ENCODE data around the gene FOSB. TPM values are rescaled to one million over a fixed set of nuclear protein-coding genes. Genes with fewer than 3 reads are reported as not detected.

The FOSB gene
- 1.9 and 2.1 TPM in 2 replicates for total RNA-seq

DNA sequence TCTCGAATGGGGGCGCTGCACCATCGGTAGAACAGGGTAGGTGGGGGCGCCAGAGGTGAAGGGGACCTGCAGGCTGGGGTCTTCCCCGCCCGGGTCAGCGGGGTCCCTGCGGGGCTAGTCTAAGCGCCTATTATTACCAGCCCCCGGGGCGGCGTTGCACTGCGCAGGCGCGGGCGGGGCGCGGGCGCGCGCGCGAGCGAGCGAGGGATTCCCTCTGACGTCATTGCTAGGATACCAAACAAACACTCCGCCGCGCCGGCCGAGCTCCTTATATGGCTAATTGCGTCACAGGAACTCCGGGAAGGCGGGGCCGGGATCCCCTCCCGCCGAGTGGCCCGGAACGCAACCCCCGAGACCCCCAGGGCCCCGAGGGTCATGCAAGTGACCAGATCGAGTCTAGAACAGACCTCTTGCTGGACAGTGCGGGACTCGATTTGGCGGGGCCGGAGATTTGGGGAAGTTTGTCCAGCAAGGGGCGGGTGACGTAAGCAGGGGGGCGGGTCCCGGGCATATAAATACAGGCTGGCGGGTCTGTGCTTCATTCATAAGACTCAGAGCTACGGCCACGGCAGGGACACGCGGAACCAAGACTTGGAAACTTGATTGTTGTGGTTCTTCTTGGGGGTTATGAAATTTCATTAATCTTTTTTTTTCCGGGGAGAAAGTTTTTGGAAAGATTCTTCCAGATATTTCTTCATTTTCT lies at the start of gene FOSB:
FOSB (plus strand) TSS at position 541 of the 703 bp plus-strand sequence. CDS start 591 bp downstream, outside the sequence.
- intact Hi-C loops (cut with micrococcal nuclease), result loop anchor here (1.0 to 5.0 kb wide), 3 partner anchors 16 to 290 kb away; partner anchors contain the start of genes BLOC1S3, TRAPPC6A and VASP

DNA sequence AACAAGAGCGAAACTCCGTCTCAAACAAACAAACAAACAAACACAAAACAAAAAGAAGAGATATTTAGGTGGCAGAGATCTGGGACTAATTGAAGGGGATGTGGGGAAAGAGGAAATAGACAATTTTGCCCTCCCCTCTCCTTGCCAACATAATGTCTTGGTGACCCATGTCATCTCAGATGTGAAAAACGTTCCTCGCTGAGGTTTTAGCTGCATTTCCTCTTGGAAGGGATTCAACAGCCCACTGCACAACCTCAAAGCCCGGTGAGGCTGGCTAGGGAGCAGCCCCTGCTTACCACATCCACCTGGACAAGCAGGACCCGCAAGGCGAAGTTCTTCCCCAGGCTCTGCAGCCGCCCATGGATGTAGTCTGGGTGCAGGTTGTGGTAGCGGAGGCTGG lies 49.0 kb upstream of the FOSB start:
- intact Hi-C loops (cut with micrococcal nuclease), result no loop called here

DNA sequence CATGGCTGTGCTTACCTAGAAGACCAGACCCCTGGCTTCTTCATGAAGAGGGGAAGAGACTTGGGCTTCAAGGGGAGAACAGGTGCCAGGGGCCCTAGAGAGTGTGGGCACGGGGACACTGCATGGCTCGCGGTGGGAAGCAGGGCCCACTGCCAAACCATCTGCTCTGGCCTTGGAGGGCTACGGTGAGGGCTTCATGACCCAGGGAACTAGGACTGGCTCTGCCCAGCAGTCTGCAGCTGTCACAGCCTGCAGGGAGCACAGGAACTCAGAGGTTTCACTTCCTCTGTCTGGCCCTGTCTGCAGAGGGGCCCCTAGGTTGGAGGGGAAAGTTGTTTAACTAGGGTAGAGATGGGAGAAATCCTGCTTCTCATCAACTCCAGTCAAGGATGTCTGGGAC lies 48.4 kb upstream of the FOSB start:
- intact Hi-C loops (cut with micrococcal nuclease), result no loop called here

DNA sequence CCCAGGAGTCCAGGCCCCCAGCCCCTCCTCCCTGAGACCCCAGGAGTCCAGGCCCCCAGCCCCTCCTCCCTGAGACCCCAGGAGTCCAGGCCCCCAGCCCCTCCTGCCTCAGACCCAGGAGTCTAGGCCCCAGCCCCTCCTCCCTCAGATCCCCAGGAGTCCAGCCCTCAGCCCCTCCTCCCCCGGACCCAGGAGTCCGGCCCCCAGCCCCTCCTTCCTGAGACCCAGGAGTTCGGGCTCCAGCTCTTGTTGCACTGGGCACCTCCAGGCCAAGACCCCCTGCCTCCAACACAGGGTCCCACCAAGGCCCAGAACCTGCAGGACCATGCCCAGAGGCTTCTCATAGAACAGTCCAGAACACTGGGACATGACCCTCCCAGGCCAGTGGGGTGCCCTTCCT lies 47.9 kb upstream of the FOSB start:
- intact Hi-C loops (cut with micrococcal nuclease), result no loop called here

DNA sequence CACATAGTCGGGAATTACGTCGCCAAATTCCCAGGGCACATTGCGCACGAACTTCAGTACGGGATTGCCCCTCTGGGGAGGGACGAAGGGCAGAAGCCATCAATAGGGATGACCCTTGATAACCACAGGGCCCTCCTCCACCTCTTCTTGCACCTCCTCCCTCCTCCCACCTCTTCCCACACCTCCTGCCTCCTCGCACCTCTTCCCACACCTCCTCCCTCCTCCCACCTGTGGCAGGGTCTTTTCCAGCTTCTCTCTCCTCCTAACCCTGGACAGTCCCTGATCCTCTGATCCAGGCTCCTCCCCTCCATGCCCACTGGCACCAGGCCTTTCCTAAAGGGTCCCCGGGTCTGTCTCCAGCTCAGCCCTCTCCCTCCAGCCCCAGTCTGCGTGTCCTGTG lies 47.4 kb upstream of the FOSB start:
- intact Hi-C loops (cut with micrococcal nuclease), result no loop called here

GRCh38 chr19:45420871-45421270 lies 46.9 kb upstream of the FOSB start:
- intact Hi-C loops (cut with micrococcal nuclease), result no loop called here

GRCh38 chr19:45421947-45422498 lies 45.8 kb upstream of the FOSB start:
- intact Hi-C loops (cut with micrococcal nuclease), result no loop called here

GRCh38 chr19:45423033-45423588 lies 44.7 kb upstream of the FOSB start:
- intact Hi-C loops (cut with micrococcal nuclease), result loop anchor here (1.0 kb wide), 1 partner anchor 17 kb away; the partner anchor contains the start of gene POLR1G

DNA sequence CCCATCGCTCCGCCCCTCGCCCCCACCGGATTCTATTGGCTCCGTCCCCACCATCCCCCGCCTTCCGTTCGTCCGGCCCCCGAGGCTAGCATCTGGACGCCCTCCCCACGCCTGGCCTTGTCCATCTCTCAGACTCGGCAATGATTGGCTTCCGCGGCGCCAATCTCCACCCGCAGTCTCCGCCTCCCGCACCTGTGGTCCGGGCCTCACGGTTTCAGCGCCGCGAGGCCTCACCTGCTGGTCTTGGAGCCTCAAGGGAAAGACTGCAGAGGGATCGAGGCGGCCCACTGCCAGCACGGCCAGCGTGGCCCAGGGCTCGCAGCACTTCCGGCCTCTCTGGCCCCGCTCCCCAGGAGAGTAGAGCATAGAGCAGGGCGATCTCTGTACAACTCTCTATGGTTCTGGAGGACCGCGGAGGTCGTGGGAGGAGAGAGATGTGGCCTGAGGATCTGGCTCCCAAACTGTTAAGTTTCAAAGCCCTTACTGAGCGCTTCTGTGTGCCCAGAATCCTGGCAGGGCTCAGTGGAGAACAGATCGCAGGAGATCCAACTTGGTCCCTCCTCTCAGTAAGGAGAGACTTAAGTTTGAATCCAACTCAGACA lies 44.1 kb upstream of the FOSB start, which contains the start of gene ERCC1:
ERCC1 (minus strand) TSS at position 329 of the 602 bp plus-strand sequence. CDS start 543 bp downstream, outside the sequence.
- intact Hi-C loops (cut with micrococcal nuclease), result loop anchor here (1.0 kb wide), 1 partner anchor 17 kb away; the partner anchor contains the start of gene POLR1G

- intact Hi-C loops (cut with micrococcal nuclease), result loop anchor here (5.0 kb wide), 1 partner anchor 268 kb away; the partner anchor contains the start of genes QPCTL and SNRPD2
Measured at GRCh38 chr19:45424191-45425058, 43.4 kb upstream of the FOSB start.

DNA sequence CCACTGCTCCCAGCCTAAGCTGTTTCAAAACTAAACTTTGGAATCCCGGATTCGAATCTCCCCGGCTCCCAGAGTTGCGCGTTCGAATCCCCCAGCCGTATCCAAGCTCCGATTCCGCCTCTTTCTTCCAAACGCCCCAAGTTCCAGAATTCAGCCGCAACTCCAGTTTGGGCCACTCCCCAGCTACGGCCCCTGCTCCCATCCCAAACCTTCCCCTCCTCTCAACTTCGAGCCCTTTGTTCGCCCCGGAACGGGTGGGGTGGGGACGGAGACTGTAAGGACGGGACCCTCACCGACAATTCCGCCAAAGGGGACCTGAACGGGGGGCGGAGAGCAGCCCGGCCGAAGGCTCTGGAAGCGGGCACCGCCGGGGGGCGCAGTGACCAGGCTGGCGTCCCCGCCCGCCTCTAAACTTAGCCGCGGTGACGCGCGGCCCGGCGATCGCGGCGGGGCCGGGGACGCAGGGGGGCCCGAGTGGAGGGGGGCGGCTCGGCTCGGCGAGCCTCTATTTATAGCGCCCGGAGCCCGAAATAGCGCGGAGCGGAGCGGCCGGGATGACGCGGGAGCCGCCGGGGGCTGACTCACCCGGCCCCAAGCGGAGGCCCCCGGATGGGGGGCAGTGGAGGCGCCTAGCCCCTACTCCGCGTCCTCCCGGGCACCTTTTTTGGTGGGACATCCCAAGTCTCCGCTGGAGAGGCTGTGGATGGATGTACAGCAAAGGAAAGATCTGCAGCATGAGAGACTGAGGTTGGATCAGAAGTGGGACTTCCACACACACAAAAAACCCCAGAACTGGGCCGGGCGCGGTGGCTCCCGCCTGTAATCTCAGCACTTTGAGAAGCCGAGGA lies 39.2 kb upstream of the FOSB start:
- intact Hi-C loops (cut with micrococcal nuclease), result loop anchor here (5.0 kb wide), 1 partner anchor 264 kb away; the partner anchor contains the start of genes QPCTL and SNRPD2

DNA sequence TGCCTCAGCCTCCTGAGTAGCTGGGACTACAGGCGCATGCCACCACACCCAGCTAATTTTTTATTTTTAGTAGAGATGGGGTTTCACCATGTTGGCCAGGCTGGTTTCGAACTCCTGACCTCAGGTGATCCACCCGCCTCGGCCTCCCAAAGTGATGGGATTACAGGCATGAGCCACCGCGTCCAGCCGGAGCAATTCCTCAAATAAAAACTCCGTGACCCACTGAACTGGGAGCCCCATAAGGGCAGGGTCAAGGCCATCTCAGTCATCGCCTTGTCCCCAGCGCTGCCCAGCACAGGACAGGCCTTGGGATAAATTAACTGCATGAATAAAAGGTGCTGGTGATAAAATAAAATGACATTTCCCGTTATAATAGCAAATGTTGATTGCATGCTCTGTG lies 37.9 kb upstream of the FOSB start:
- intact Hi-C loops (cut with micrococcal nuclease), result loop anchor here (5.0 to 10.0 kb wide), 2 partner anchors 155 to 262 kb away; partner anchors contain the start of genes OPA3, QPCTL and SNRPD2

DNA sequence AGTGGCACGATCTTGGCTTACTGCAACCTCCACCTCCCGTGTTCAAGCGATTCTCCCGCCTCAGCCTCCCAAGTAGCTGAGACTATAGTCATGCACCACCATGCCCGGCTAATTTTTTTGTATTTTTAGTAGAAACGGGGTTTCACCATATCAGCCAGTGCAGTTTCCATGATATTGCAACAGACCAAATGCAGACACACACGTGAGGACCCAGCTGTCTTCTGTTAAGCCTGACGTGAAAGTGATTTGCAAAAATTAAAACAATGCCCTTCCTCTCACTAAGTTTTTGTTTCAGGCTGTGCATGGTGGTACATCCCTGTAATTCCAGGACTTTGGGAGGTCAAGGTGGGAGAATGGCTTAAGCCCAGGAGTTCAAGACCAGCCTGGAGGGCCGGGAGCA lies 36.8 kb upstream of the FOSB start:
- intact Hi-C loops (cut with micrococcal nuclease), result loop anchor here (10.0 kb wide), 1 partner anchor 154 kb away; the partner anchor contains the start of gene OPA3

DNA sequence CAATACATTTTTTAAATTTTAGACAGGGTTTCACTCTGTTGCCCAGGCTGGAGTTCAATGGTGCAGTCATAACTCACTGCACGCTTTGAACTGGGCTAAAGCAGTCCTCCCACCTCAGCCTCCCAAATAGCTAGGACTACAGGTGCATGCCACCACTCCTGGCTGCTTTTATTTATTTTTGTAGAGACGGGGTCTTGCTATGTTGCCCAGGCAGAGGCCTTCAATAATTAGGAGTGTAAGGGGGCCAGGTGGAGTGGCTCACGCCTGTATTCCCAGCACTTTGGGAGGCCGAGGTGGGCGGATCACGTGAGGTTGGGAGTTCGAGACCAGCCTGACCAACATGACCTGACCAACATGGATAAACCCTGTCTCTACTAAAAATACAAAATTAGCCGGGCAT lies 35.3 kb upstream of the FOSB start:
- intact Hi-C loops (cut with micrococcal nuclease), result loop anchor here (10.0 kb wide), 1 partner anchor 152 kb away; the partner anchor contains the start of gene OPA3

DNA sequence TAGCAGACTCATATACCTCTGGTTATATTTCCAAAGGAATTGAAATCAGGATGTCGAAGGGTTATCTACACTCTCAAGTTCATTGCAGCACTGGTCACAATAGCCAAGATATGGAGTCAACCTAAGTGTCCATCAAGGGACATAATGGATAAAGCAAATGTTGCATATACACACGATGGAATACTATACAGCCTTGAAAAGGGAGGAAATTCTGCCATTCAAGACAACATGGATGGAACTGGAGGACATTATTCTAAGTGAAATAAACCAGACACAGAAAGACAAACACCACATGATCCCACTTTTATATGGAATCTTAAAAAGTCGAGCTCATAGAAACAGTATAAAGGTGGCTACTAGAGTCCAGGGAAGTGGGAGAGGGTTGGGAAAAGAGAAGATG lies 30.5 kb upstream of the FOSB start:
- intact Hi-C loops (cut with micrococcal nuclease), result loop anchor here (10.0 kb wide), 1 partner anchor 147 kb away; the partner anchor contains the start of gene OPA3

DNA sequence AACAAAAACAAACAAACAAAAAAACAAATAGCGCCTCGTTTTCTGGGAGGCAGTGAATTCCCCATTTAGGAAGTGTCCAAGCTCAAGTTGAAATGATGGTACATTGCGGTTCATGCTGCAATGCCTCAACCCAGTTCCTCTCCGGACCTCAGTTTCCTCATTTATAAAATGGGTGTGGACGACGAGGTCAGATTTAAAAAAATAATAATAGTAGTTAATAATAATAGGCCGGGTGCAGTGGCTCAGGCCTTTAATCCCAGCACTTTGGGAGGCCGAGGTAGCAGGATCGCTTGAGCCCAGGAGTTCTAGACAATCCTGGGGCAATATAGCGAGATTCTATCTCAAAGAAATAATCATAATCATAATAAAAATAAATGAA lies 28.6 kb upstream of the FOSB start:
- intact Hi-C loops (cut with micrococcal nuclease), result loop anchor here (1.0 to 10.0 kb wide), 2 partner anchors 39 to 146 kb away; partner anchors contain the start of gene OPA3

DNA sequence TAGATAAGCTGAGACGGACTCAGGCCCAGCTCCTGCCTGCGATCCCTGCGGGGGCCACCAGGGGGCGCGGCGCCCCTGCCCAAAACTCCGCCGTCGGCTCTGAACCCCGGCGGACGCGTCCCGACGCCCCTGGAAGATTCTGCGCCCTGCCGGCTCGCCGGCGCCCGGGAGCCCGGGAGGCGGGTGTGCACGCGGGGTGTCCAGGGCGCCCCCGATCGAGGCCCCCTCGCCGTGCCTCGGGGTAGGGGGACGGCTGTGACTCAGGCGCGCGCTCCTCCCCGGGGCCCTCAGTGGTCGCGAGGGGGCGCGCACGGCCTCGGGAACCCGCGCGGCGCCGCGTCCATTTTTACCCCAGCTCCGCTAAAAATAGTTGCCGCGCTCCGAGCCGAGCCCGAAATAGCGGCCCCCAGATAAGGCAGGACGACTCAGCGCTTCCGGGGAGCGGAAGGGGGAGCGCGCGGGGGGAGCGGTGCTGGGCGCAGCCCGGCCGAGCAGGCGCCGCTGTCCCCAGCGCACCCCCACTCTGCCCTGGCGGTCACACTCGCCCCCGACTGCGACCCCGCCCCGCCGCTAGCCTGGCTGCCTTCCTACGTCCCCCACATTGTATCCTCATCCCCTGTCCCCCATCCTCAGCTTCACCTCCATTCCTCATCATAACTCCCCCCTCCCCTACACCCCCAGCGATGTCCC lies 28.1 kb upstream of the FOSB start:
- intact Hi-C loops (cut with micrococcal nuclease), result loop anchor here (1.0 to 10.0 kb wide), 2 partner anchors 39 to 145 kb away; partner anchors contain the start of gene OPA3

GRCh38 chr19:45440259-45440638 lies 27.5 kb upstream of the FOSB start:
- intact Hi-C loops (cut with micrococcal nuclease), result no loop called here
